Measurements from ENCODE around the gene NPPB. TPM values are rescaled to one million over a fixed set of nuclear protein-coding genes. Genes with fewer than 3 reads are reported as not detected.

The NPPB gene
- polyA plus RNA-seq, 2 donors = 0.66 to 0.83 TPM

GRCh38 chr1:11882814-11883538 lies 24.2 kb upstream of the NPPB start:
- Histone ChIP-seq H3K4me3 (ENCODE audit: low read depth in 1 of 2, low read length in 2 of 2) (no peak overlapping the region), H3K27me3 (ENCODE audit: control insufficient read depth in 1 of 2, insufficient read depth in 2 of 2, low read length in 2 of 2) (no peaks in the 10 kb centered on the region), H3K27ac (ENCODE audit: low read depth in 2 of 2, low read length in 1 of 2) (no peak overlapping the region), H3K9me3 (ENCODE audit: control insufficient read depth in 2 of 2, insufficient read depth in 1 of 2, low read depth in 1 of 2, low read length in 1 of 2) (no peaks in the 10 kb centered on the region), H3K36me3 (ENCODE audit: control insufficient read depth in 2 of 2, insufficient read depth in 2 of 2, low read length in 1 of 2) (no peaks in the 10 kb centered on the region), H3K4me1 (ENCODE audit: control insufficient read depth in 2 of 2, insufficient read depth in 2 of 2, low read length in 1 of 2) (peaks cover 0 to 2% of the 10 kb centered on the region in 2 donors)
- 42 to 46% methylated on average over 13 of the region's 13 CpGs for WGBS, 2 donors

GRCh38 chr1:11881749-11882441 lies 23.1 kb upstream of the NPPB start:
- Histone ChIP-seq H3K4me3 (ENCODE audit: low read depth in 1 of 2, low read length in 2 of 2) (no peak overlapping the region), H3K27me3 (ENCODE audit: control insufficient read depth in 1 of 2, insufficient read depth in 2 of 2, low read length in 2 of 2) (no peaks in the 10 kb centered on the region), H3K36me3 (ENCODE audit: control insufficient read depth in 2 of 2, insufficient read depth in 2 of 2, low read length in 1 of 2) (no peaks in the 10 kb centered on the region), H3K9me3 (ENCODE audit: control insufficient read depth in 2 of 2, insufficient read depth in 1 of 2, low read depth in 1 of 2, low read length in 1 of 2) (no peaks in the 10 kb centered on the region), H3K4me1 (ENCODE audit: control insufficient read depth in 2 of 2, insufficient read depth in 2 of 2, low read length in 1 of 2) (peaks cover 0 to 2% of the 10 kb centered on the region in 2 donors), H3K27ac (ENCODE audit: low read depth in 2 of 2, low read length in 1 of 2) (no peak overlapping the region)
- 78 to 84% methylated on average over 18 of the region's 18 CpGs for WGBS, 2 donors

- Histone ChIP-seq H3K27ac (ENCODE audit: low read depth in 2 of 2, low read length in 1 of 2) (no peak overlapping the region), H3K4me1 (ENCODE audit: control insufficient read depth in 2 of 2, insufficient read depth in 2 of 2, low read length in 1 of 2) (peaks cover 0 to 2% of the 10 kb centered on the region in 2 donors), H3K9me3 (ENCODE audit: control insufficient read depth in 2 of 2, insufficient read depth in 1 of 2, low read depth in 1 of 2, low read length in 1 of 2) (no peaks in the 10 kb centered on the region), H3K4me3 (ENCODE audit: low read depth in 1 of 2, low read length in 2 of 2) (no peak overlapping the region), H3K36me3 (ENCODE audit: control insufficient read depth in 2 of 2, insufficient read depth in 2 of 2, low read length in 1 of 2) (no peaks in the 10 kb centered on the region), H3K27me3 (ENCODE audit: control insufficient read depth in 1 of 2, insufficient read depth in 2 of 2, low read length in 2 of 2) (no peaks in the 10 kb centered on the region)
- WGBS, 2 donors = 49 to 60% methylated on average over 9 to 10 of the region's 10 CpGs
These were observed 22.4 kb upstream of the NPPB start for GRCh38 chr1:11880911-11881748.

GRCh38 chr1:11880181-11880575 lies 21.4 kb upstream of the NPPB start:
- H3K9me3 ChIP-seq (ENCODE audit: control insufficient read depth in 2 of 2, insufficient read depth in 1 of 2, low read depth in 1 of 2, low read length in 1 of 2) = no peaks in the 10 kb centered on the region
- 62 to 68% methylated on average over 12 of the region's 12 CpGs for WGBS, 2 donors
- H3K4me1 ChIP-seq (ENCODE audit: control insufficient read depth in 2 of 2, insufficient read depth in 2 of 2, low read length in 1 of 2) = peaks cover 0 to 2% of the 10 kb centered on the region in 2 donors
- no peak overlapping the region for H3K4me3 ChIP-seq (ENCODE audit: low read depth in 1 of 2, low read length in 2 of 2)
- H3K27me3 ChIP-seq (ENCODE audit: control insufficient read depth in 1 of 2, insufficient read depth in 2 of 2, low read length in 2 of 2) = no peaks in the 10 kb centered on the region
- no peaks in the 10 kb centered on the region for H3K36me3 ChIP-seq (ENCODE audit: control insufficient read depth in 2 of 2, insufficient read depth in 2 of 2, low read length in 1 of 2)
- no peak overlapping the region for H3K27ac ChIP-seq (ENCODE audit: low read depth in 2 of 2, low read length in 1 of 2)

GRCh38 chr1:11879311-11880180 lies 20.8 kb upstream of the NPPB start:
- Histone ChIP-seq H3K4me3 (ENCODE audit: low read depth in 1 of 2, low read length in 2 of 2) (no peak overlapping the region), H3K27ac (ENCODE audit: low read depth in 2 of 2, low read length in 1 of 2) (no peak overlapping the region), H3K9me3 (ENCODE audit: control insufficient read depth in 2 of 2, insufficient read depth in 1 of 2, low read depth in 1 of 2, low read length in 1 of 2) (no peaks in the 10 kb centered on the region), H3K36me3 (ENCODE audit: control insufficient read depth in 2 of 2, insufficient read depth in 2 of 2, low read length in 1 of 2) (no peaks in the 10 kb centered on the region), H3K4me1 (ENCODE audit: control insufficient read depth in 2 of 2, insufficient read depth in 2 of 2, low read length in 1 of 2) (peaks cover 0 to 2% of the 10 kb centered on the region in 2 donors), H3K27me3 (ENCODE audit: control insufficient read depth in 1 of 2, insufficient read depth in 2 of 2, low read length in 2 of 2) (no peaks in the 10 kb centered on the region)
- 79 to 86% methylated on average over 28 of the region's 28 CpGs for WGBS, 2 donors

- no peaks in the 10 kb centered on the region for H3K27me3 ChIP-seq (ENCODE audit: control insufficient read depth in 1 of 2, insufficient read depth in 2 of 2, low read length in 2 of 2)
- no peak overlapping the region for H3K27ac ChIP-seq (ENCODE audit: low read depth in 2 of 2, low read length in 1 of 2)
- no peaks in the 10 kb centered on the region for H3K36me3 ChIP-seq (ENCODE audit: control insufficient read depth in 2 of 2, insufficient read depth in 2 of 2, low read length in 1 of 2)
- 81 to 87% methylated on average over 6 of the region's 6 CpGs for WGBS, 2 donors
- H3K4me3 ChIP-seq (ENCODE audit: low read depth in 1 of 2, low read length in 2 of 2) = no peak overlapping the region
- peaks cover 0 to 2% of the 10 kb centered on the region in 2 donors for H3K4me1 ChIP-seq (ENCODE audit: control insufficient read depth in 2 of 2, insufficient read depth in 2 of 2, low read length in 1 of 2)
- no peaks in the 10 kb centered on the region for H3K9me3 ChIP-seq (ENCODE audit: control insufficient read depth in 2 of 2, insufficient read depth in 1 of 2, low read depth in 1 of 2, low read length in 1 of 2)
These were observed 20.1 kb upstream of the NPPB start for GRCh38 chr1:11878891-11879190.

- H3K36me3 ChIP-seq (ENCODE audit: control insufficient read depth in 2 of 2, insufficient read depth in 2 of 2, low read length in 1 of 2) = no peaks in the 10 kb centered on the region
- no peaks in the 10 kb centered on the region for H3K27me3 ChIP-seq (ENCODE audit: control insufficient read depth in 1 of 2, insufficient read depth in 2 of 2, low read length in 2 of 2)
- WGBS, 2 donors = 83 to 85% methylated on average over 31 of the region's 31 CpGs
- H3K4me1 ChIP-seq (ENCODE audit: control insufficient read depth in 2 of 2, insufficient read depth in 2 of 2, low read length in 1 of 2) = peaks cover 0 to 2% of the 10 kb centered on the region in 2 donors
- no peak overlapping the region for H3K4me3 ChIP-seq (ENCODE audit: low read depth in 1 of 2, low read length in 2 of 2)
- no peak overlapping the region for H3K27ac ChIP-seq (ENCODE audit: low read depth in 2 of 2, low read length in 1 of 2)
- no peaks in the 10 kb centered on the region for H3K9me3 ChIP-seq (ENCODE audit: control insufficient read depth in 2 of 2, insufficient read depth in 1 of 2, low read depth in 1 of 2, low read length in 1 of 2)
These were observed 19.5 kb upstream of the NPPB start for GRCh38 chr1:11878081-11878890.

- H3K36me3 ChIP-seq (ENCODE audit: control insufficient read depth in 2 of 2, insufficient read depth in 2 of 2, low read length in 1 of 2) = no peaks in the 10 kb centered on the region
- no peak overlapping the region for H3K4me3 ChIP-seq (ENCODE audit: low read depth in 1 of 2, low read length in 2 of 2)
- no peaks in the 10 kb centered on the region for H3K9me3 ChIP-seq (ENCODE audit: control insufficient read depth in 2 of 2, insufficient read depth in 1 of 2, low read depth in 1 of 2, low read length in 1 of 2)
- WGBS, 2 donors = 41 to 63% methylated on average over 6 of the region's 6 CpGs
- H3K27ac ChIP-seq (ENCODE audit: low read depth in 2 of 2, low read length in 1 of 2) = no peak overlapping the region
- no peaks in the 10 kb centered on the region for H3K27me3 ChIP-seq (ENCODE audit: control insufficient read depth in 1 of 2, insufficient read depth in 2 of 2, low read length in 2 of 2)
- no peaks in the 10 kb centered on the region for H3K4me1 ChIP-seq (ENCODE audit: control insufficient read depth in 2 of 2, insufficient read depth in 2 of 2, low read length in 1 of 2)
These were observed 18.3 kb upstream of the NPPB start for GRCh38 chr1:11877074-11877473.
